ENCODE results near the gene L3MBTL3. TPM values are rescaled to one million over a fixed set of nuclear protein-coding genes. Genes with fewer than 3 reads are reported as not detected.
A peak's percentile ranks its signal among the peaks of the same experiment; 100 is the strongest.
"Not testable (repeated sequence)": the region's sequence is repeated elsewhere in the genome, so short reads cannot be mapped to it uniquely, and the experiment has no call there.

Gene L3MBTL3
- total RNA-seq, 1 donor from 2014 or later = 21.1 TPM

GRCh38 chr6:130070792-130071191, 52.4 kb downstream of the L3MBTL3 start:
- no peak for DNase-seq (ENCODE audit: extremely low read depth, low read depth, low spot score)

GRCh38 chr6:130075879-130076460, 57.6 kb downstream of the L3MBTL3 start:
- no peak for DNase-seq (ENCODE audit: extremely low read depth, low read depth, low spot score)

- DNase-seq (ENCODE audit: extremely low read depth, low read depth, low spot score) = no peak
Measured at GRCh38 chr6:130076512-130076911, 58.1 kb downstream of the L3MBTL3 start.

- DNase-seq (ENCODE audit: extremely low read depth, low read depth, low spot score) = no peak
Measured at GRCh38 chr6:130090796-130091195, 72.4 kb downstream of the L3MBTL3 start.

GRCh38 chr6:130093546-130093945, 75.2 kb downstream of the L3MBTL3 start:
- DNase-seq (ENCODE audit: extremely low read depth, low read depth, low spot score) = no peak

- DNase-seq (ENCODE audit: extremely low read depth, low read depth, low spot score) = no peak
Measured at GRCh38 chr6:130098317-130098716, 79.9 kb downstream of the L3MBTL3 start.

- DNase-seq (ENCODE audit: extremely low read depth, low read depth, low spot score) = no peak
Measured at GRCh38 chr6:130099119-130099518, 80.7 kb downstream of the L3MBTL3 start.

GRCh38 chr6:130105996-130106704, 87.8 kb downstream of the L3MBTL3 start:
- no peak for DNase-seq (ENCODE audit: extremely low read depth, low read depth, low spot score)

- no peak for DNase-seq (ENCODE audit: extremely low read depth, low read depth, low spot score)
Measured at GRCh38 chr6:130107710-130108109, 89.3 kb downstream of the L3MBTL3 start.

- DNase-seq (ENCODE audit: extremely low read depth, low read depth, low spot score) = no peak
Measured at GRCh38 chr6:130111031-130111430, 92.7 kb downstream of the L3MBTL3 start.

GRCh38 chr6:130113201-130113710, 94.9 kb downstream of the L3MBTL3 start:
- DNase-seq (ENCODE audit: extremely low read depth, low read depth, low spot score) = no peak

- DNase-seq (ENCODE audit: extremely low read depth, low read depth, low spot score) = no peak
Measured at GRCh38 chr6:130115036-130115435, 96.7 kb downstream of the L3MBTL3 start.

- DNase-seq (ENCODE audit: extremely low read depth, low read depth, low spot score) = no peak
Measured at GRCh38 chr6:130116273-130116672, 97.9 kb downstream of the L3MBTL3 start.

- DNase-seq (ENCODE audit: extremely low read depth, low read depth, low spot score) = not testable (repeated sequence)
Measured at GRCh38 chr6:130117187-130117701, 98.9 kb downstream of the L3MBTL3 start.

- DNase-seq (ENCODE audit: extremely low read depth, low read depth, low spot score) = no peak
Measured at GRCh38 chr6:130118236-130118635, 99.9 kb downstream of the L3MBTL3 start.

- DNase-seq (ENCODE audit: extremely low read depth, low read depth, low spot score) = no peak
Measured at GRCh38 chr6:130119211-130119610, 100.8 kb downstream of the L3MBTL3 start.

- DNase-seq (ENCODE audit: extremely low read depth, low read depth, low spot score) = no peak
Measured at GRCh38 chr6:130120731-130121130, 102.3 kb downstream of the L3MBTL3 start.

GRCh38 chr6:130122243-130122642, 103.9 kb downstream of the L3MBTL3 start:
- no peak for DNase-seq (ENCODE audit: extremely low read depth, low read depth, low spot score)

GRCh38 chr6:130127195-130127594, 108.8 kb downstream of the L3MBTL3 start:
- no peak for DNase-seq (ENCODE audit: extremely low read depth, low read depth, low spot score)

GRCh38 chr6:130128326-130128725, 109.9 kb downstream of the L3MBTL3 start:
- no peak for DNase-seq (ENCODE audit: extremely low read depth, low read depth, low spot score)

- peak; percentile 52 for DNase-seq (ENCODE audit: extremely low read depth, low read depth, low spot score)
Measured at GRCh38 chr6:130129762-130130246, 111.4 kb downstream of the L3MBTL3 start.

GRCh38 chr6:130132286-130132701, 113.9 kb downstream of the L3MBTL3 start:
- DNase-seq (ENCODE audit: extremely low read depth, low read depth, low spot score) = no peak
